Stimulated activated CD8-positive, alpha-beta memory T cell treated with anti-CD3 and anti-CD28 coated beads, Interleukin-12 subunit alpha, Interleukin-12 subunit beta, amount 100 ng/mL, for 1 hour (primary cell): ENCODE results near the gene PSAP.
"Not testable (repeated sequence)": the region's sequence is repeated elsewhere in the genome, so short reads cannot be mapped to it uniquely, and the experiment has no call there.

Experiments
- DNase-seq: peaks from one replicate; pipeline ENCODE4 v3.0.0-alpha.2; 2020; ENCODE audit warnings: low read depth

The PSAP gene

GRCh38 chr10:71873582-71874211 lies 22.6 kb upstream of the PSAP start:
- no peak for DNase-seq

- not testable (repeated sequence) for DNase-seq
These were observed 18.6 kb upstream of the PSAP start for GRCh38 chr10:71869601-71870000.

GRCh38 chr10:71868192-71868697 lies 17.2 kb upstream of the PSAP start:
- no peak for DNase-seq

GRCh38 chr10:71865561-71866041 lies 14.6 kb upstream of the PSAP start:
- no peak for DNase-seq

GRCh38 chr10:71864911-71865361 lies 13.9 kb upstream of the PSAP start:
- no peak for DNase-seq

- DNase-seq: no peak
These were observed 12.2 kb upstream of the PSAP start for GRCh38 chr10:71863203-71863602.

DNA sequence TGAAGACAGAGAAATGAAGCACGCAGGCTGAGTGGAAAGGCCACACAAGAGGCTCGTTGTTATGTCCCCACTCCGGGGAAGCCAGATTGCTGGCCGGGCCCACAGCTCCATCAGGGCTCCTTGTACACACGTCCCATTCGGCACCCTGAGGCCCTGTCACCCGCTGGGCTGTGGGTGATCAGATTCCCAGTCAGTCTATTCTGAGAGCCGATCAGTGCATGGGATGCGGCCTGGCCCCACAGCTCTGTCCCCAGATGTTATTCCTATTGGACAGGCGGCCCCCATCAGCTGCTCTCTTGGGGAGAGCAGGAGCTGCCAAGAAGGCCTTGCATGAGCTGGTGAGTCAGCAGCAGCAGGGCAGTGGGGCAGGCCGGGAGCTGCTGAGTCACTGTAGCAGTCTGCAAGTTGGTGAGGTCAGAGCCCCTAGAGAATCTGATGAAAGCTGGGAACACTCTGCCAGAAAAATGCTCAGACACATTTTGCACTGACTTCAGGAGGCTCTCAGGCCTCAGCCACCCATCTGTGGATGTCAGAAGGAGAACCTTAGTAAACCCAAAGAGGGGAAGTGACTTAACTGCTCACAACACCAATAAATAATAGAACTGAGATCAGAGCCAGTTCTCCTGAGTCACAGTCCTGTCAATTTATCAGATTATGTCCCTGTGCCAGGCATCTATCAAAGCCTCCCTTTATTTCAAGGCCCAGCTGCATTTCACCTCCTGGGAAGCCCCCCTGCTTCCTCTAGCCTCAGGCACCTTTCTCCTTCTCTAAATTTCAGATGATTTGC lies 9.4 kb upstream of the PSAP start:
- DNase-seq: no peak

GRCh38 chr10:71857934-71858890 lies 7.2 kb upstream of the PSAP start:
- no peak for DNase-seq

- DNase-seq: no peak
These were observed 5.6 kb upstream of the PSAP start for GRCh38 chr10:71856619-71857018.

- no peak for DNase-seq
These were observed 3.0 kb upstream of the PSAP start for GRCh38 chr10:71854031-71854430.

DNA sequence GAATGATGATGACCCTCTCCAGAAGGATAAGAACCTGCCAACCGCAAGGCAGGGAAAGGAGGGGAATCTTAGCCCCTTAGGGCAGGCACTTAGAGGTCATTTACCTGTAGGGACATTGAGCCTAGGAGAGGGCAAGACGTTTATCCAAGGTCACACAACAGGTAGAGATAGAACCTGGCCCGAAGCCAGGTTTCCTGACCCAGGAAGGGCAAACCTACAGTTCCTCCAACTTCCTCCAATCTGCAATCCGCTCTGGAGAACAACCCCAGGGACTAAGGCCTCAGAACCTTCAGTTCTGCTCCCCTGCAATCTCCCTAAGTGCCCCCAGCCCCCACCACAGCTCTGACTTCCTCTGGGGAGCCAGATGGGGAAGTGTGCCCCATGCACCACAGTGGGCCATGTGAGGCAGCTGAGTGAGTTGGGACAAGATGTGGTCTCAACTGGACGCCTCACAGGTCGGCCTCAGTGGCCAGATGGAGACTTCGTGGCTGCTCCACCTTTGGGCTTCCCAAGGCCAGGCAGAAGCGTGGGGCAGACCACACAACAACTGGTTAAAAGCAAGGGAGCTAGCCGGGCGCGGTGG lies 1.4 kb upstream of the PSAP start:
- DNase-seq: no peak

GRCh38 chr10:71851465-71852095 lies 529 bp upstream of the PSAP start:
- DNase-seq: not testable (repeated sequence)

DNA sequence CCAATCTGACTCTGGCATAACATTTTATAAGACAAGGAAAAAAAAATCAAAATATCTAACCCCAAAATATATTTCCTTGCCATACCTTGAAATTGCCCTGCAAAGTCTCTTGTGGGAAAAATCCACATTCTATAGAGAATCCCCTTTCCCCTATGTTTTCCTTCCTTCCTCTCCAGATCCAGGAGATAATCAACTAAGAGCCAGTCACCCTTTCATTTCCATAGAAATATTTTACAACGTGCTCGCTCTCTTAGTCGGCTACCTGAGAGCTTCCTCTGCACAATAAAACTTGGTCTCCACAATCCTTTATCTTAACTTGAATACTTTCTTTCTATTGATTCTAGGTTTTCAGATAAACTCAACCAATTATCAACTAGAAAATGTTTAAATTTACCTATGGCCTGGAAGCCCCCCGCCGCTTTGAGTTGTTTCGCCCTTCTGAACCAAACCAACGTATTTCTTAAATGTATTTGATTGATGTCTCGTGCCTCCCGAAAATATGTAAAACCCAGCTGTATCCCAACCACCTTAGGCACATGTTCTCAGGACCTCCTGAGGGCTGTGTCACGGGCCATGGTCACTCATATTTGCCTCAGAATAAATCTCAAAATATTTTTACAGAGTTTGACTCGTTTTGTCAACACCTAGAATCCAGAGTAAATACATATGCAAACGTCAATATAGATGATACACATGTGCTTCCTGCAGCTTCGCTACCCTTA lies 869 bp downstream of the PSAP start:
- no peak for DNase-seq

DNA sequence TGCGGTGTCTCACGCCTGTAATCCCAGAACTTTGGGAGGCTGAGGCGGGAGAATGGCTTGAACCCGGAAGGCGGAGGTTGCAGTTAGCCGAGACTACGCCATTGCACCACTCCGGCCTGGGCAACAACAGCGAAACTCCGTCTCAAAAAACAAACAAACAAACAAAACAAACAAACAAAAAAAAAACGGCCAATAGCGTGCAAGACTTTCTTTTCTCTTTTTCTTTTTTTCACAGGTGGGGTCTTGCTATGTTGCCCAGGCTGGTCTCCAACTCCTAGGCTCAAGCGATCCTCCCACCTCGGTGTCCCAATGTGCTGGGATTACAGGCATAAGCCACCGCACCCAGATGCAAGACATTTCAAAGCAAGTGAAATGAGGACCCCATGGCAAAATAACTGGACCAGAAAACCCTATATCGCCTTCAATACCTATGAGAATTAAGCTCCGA lies 1.6 kb downstream of the PSAP start:
- DNase-seq: no peak

- DNase-seq: no peak
These were observed 2.5 kb downstream of the PSAP start for GRCh38 chr10:71848325-71849275.

GRCh38 chr10:71847418-71847817 lies 3.6 kb downstream of the PSAP start:
- DNase-seq: no peak

GRCh38 chr10:71846816-71847215 lies 4.2 kb downstream of the PSAP start:
- no peak for DNase-seq

DNA sequence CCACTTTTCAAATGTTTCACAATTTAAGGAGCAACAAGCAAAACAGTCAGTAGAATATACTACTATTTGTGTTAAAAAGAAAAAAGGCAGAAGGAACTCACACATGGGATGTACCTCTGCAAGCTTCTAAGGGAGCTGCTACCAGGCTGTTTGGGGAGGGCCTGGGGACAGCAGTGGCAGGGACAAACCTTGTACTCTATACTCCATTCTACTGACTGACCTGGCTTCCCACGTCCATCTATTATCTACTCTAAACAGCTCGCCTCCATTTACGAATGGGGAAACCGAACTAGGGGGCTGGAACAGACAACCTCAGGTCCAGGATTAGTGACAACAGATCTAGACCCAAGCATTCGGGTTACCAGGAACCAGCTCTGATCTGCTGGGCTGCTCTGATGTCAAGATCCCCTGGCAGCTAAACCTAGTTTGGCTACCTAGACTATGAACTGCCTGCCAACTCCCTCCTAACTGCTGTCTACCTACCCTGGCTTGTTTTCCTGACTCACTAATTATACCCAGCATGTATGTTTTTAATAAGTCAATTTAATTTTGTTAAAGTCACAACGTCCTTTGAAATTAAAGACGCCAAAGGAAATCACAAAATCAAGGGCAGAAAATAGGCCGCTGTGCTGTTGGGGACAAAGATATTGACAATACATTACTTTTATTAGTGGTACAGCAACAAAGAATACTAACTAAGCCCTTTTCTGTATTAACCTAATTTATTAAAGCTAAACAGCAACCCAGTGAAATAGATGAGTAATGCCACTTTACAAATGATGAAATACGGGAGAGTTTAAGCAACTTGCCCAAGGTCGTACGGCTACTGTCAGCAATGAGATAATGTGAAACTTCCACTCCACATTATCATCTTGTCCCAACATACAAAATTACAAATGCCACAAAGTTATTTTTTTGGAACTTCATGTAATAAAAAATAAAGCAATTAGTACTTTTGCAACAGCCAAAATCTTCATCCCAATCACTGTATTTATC lies 5.3 kb downstream of the PSAP start:
- no peak for DNase-seq
